Gastrocnemius medialis (tissue), 4 donors: Measurements from ENCODE around the gene ABTB2. TPM values are rescaled to one million over a fixed set of nuclear protein-coding genes. Genes with fewer than 3 reads are reported as not detected.

Source experiments
- ATAC-seq, 2 donors: fragments of 150-250 bp; one replicate each; pipeline ENCODE4 v1.9.1; 2016
- DNase-seq, 2 donors: peaks; one replicate each; pipeline ENCODE4 v3.0.0-alpha.2; 2019
- H3K27ac ChIP-seq, 4 donors: fragments of 200-600 bp; sonication (generic); 1 replicate in 1 of 4; 2 replicates in 3 of 4; pipeline ENCODE4 v1.5.1; 2016 to 2018; ENCODE audit warnings: mild to moderate bottlenecking in 2 of 4, moderate library complexity in 1 of 4
- H3K27me3 ChIP-seq, 3 donors: fragments of 200-600 bp; sonication (generic) in 2 of 3; 1 replicate in 1 of 3; 2 replicates in 2 of 3; pipeline versions ENCODE4 v1.5.1 to v1.6.0; 2016 to 2019; ENCODE audit warnings: mild to moderate bottlenecking in 1 of 3, moderate library complexity in 1 of 3
- H3K36me3 ChIP-seq, 2 donors: fragments of 200-600 bp; sonication (generic) in 1 of 2; one replicate each; pipeline ENCODE4 v1.5.1; 2017 to 2018
- H3K4me1 ChIP-seq, 2 donors: fragments of 200-600 bp; sonication (generic) in 1 of 2; one replicate each; pipeline ENCODE4 v1.5.1; 2016 to 2017; ENCODE audit warnings: mild to moderate bottlenecking in 2 of 2
- H3K4me3 ChIP-seq, 4 donors: fragments of 200-600 bp; sonication (generic) in 3 of 4; 1 replicate in 1 of 4; 2 replicates in 3 of 4; pipeline ENCODE4 v1.5.1; 2016 to 2019; ENCODE audit warnings: mild to moderate bottlenecking in 2 of 4
- H3K9me3 ChIP-seq, 3 donors: fragments of 200-600 bp; sonication (generic) in 2 of 3; 1 replicate in 1 of 3; 2 replicates in 2 of 3; pipeline ENCODE4 v1.5.1; 2016 to 2019
- CTCF ChIP-seq, 5 experiments: fragments of 450-650 bp in 3 of 5; fragments of 200-600 bp in 2 of 5; sonication (generic) in 2 of 5; IDR thresholded peaks in 4 of 5; conservative IDR thresholded peaks in 1 of 5; 1 replicate in 4 of 5; 2 replicates in 1 of 5; pipeline ENCODE4 v1.5.1; 2016 to 2019; ENCODE audit warnings: antibody characterized with exemption in 5 of 5, mild to moderate bottlenecking in 3 of 5, moderate library complexity in 3 of 5
- POLR2A ChIP-seq, 2 donors: fragments of 450-650 bp; IDR thresholded peaks; one replicate each; pipeline ENCODE4 v1.6.1; 2017; ENCODE audit warnings: antibody characterized with exemption in 2 of 2, mild to moderate bottlenecking in 2 of 2, moderate library complexity in 2 of 2
- in situ Hi-C, 4 donors: fragments of 200-750 bp; cut with MboI; loops; one replicate each; pipeline versions ENCODE4 v1.15.0 to v1.8.0; 2017; ENCODE audit warnings: low sequenced_read_pairs in 4 of 4
- intact Hi-C: fragments of 100-400 bp; cut with DNase I; formaldehyde crosslinking; loops from one replicate; pipeline ENCODE4 v1.15.1; 2023; ENCODE audit warnings: low total_unique reads
- total RNA-seq, 4 donors: library from RNA; depleted of rRNA; stranded (reverse); fragments of >200 nt; gene quantifications; one replicate each; pipeline versions ENCODE4 v1.1.0 to v1.2.3, GENCODE V29; 2016

The ABTB2 gene
- total RNA-seq, 4 donors from 2014 or later, result 8.8 to 30.7 (median 12.2) TPM

- no peaks in the 10 kb centered on the region for H3K36me3 ChIP-seq
- no peak for DNase-seq
- intact Hi-C loops (no loop called here), in situ Hi-C loops (no loop called here)
- H3K9me3 ChIP-seq, result no peaks in the 10 kb centered on the region
- no peak overlapping the region for H3K27ac ChIP-seq
- peaks cover 41 to 52% of the 10 kb centered on the region in 2 donors for H3K4me1 ChIP-seq
- no peak for ATAC-seq
- H3K4me3 ChIP-seq, result no peak overlapping the region
- H3K27me3 ChIP-seq, result no peaks in the 10 kb centered on the region
- no peak for TF ChIP-seq POLR2A (IDR thresholded peaks at IDR 0.05)
- no peak for TF ChIP-seq CTCF (IDR thresholded peaks at IDR 0.05 in 4 of 5, conservative IDR thresholded peaks at IDR 0.05 in 1 of 5)
Observed at GRCh38 chr11:34317666-34318065, 40.1 kb downstream of the ABTB2 start.

DNA sequence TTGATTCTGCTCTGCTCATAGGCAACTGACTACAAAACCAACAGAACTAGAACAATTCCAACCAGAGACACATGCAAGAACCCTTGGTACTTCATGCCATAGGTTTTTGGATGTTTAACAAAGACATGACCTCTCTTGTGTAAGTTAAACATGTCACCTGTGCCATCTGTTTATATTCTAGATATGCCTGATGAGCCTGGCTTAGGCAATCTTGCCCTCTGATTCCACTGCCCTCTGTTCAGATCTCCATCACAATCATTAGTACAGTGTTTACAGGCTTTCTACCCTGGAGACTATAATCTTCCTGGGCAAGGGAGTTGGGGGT, 40.8 kb downstream of the ABTB2 start:
- ATAC-seq (no peak), DNase-seq (no peak)
- Histone ChIP-seq H3K27ac (no peak overlapping the region), H3K27me3 (no peaks in the 10 kb centered on the region), H3K9me3 (no peaks in the 10 kb centered on the region), H3K4me3 (no peak overlapping the region), H3K4me1 (peaks cover 48 to 59% of the 10 kb centered on the region in 2 donors), H3K36me3 (no peaks in the 10 kb centered on the region)
- no peak for TF ChIP-seq POLR2A (IDR thresholded peaks at IDR 0.05)
- TF ChIP-seq CTCF (IDR thresholded peaks at IDR 0.05 in 4 of 5, conservative IDR thresholded peaks at IDR 0.05 in 1 of 5), result no peak
- intact Hi-C loops, result no loop called here
- in situ Hi-C loops, result no loop called here

- H3K9me3 ChIP-seq, result no peaks in the 10 kb centered on the region
- no peaks in the 10 kb centered on the region for H3K36me3 ChIP-seq
- H3K27ac ChIP-seq, result no peak overlapping the region
- intact Hi-C loops, result no loop called here
- no peak overlapping the region for H3K4me3 ChIP-seq
- no peak for ATAC-seq
- peaks cover 51 to 64% of the 10 kb centered on the region in 2 donors for H3K4me1 ChIP-seq
- DNase-seq, result no peak
- H3K27me3 ChIP-seq, result no peaks in the 10 kb centered on the region
- TF ChIP-seq CTCF (IDR thresholded peaks at IDR 0.05 in 4 of 5, conservative IDR thresholded peaks at IDR 0.05 in 1 of 5) (no peak), POLR2A (IDR thresholded peaks at IDR 0.05) (no peak)
- in situ Hi-C loops, result no loop called here
Observed at GRCh38 chr11:34316347-34317035, 41.3 kb downstream of the ABTB2 start.

DNA sequence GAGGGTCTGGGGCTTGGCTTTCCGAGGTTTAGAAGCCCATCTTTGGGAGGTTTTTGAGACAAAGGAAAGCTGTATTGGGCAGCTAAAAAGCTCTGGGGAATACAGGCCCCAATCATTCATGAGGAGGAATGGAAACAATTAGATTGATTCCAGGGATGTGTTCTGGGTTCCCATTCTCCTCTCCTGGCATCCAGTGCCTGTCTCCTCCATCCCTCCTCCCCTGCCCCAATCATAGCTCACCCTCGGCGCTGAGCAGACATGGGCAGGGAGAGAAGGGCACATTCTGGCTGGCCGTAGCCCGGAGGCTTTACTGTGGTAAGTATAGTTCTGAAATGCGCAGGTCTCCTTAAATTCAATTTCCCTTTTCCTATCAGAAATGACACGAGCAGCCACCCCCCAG, 42.4 kb downstream of the ABTB2 start:
- Histone ChIP-seq H3K4me3 (no peak overlapping the region), H3K27me3 (no peaks in the 10 kb centered on the region), H3K27ac (no peak overlapping the region), H3K4me1 (peaks cover 58 to 75% of the 10 kb centered on the region in 2 donors), H3K9me3 (no peaks in the 10 kb centered on the region), H3K36me3 (no peaks in the 10 kb centered on the region)
- TF ChIP-seq POLR2A (IDR thresholded peaks at IDR 0.05) (no peak), CTCF (IDR thresholded peaks at IDR 0.05 in 4 of 5, conservative IDR thresholded peaks at IDR 0.05 in 1 of 5) (no peak)
- intact Hi-C loops (no loop called here), in situ Hi-C loops (no loop called here)
- no peak for DNase-seq
- no peak for ATAC-seq

GRCh38 chr11:34314936-34315335, 42.9 kb downstream of the ABTB2 start:
- H3K27me3 ChIP-seq, result no peaks in the 10 kb centered on the region
- in situ Hi-C loops (no loop called here), intact Hi-C loops (no loop called here)
- DNase-seq, result no peak
- no peak overlapping the region for H3K4me3 ChIP-seq
- no peaks in the 10 kb centered on the region for H3K9me3 ChIP-seq
- H3K36me3 ChIP-seq, result no peaks in the 10 kb centered on the region
- no peak overlapping the region for H3K27ac ChIP-seq
- TF ChIP-seq CTCF (IDR thresholded peaks at IDR 0.05 in 4 of 5, conservative IDR thresholded peaks at IDR 0.05 in 1 of 5) (no peak), POLR2A (IDR thresholded peaks at IDR 0.05) (no peak)
- H3K4me1 ChIP-seq, result peaks cover 58 to 77% of the 10 kb centered on the region in 2 donors
- ATAC-seq, result no peak
